Stimulated activated effector memory CD8-positive, alpha-beta T cell treated with anti-CD3 and anti-CD28 coated beads, Interleukin-12 subunit alpha, Interleukin-12 subunit beta, amount 100 ng/mL, for 72 hours (primary cell): ENCODE measurements around the gene KIAA1549.
"Not testable (repeated sequence)": the region's sequence is repeated elsewhere in the genome, so short reads cannot be mapped to it uniquely, and the experiment has no call there.

Source experiments
- ATAC-seq: fragments of 150-1000 bp; cut with Tn5 transposase; 2 replicates; pipeline ENCODE4 v1.10.0; 2021
- DNase-seq, 2 donors: peaks; one replicate each; pipeline ENCODE4 v3.0.0; 2021 to 2022; ENCODE audit warnings: low spot score in 2 of 2
- H3K27ac Mint-ChIP-seq: one replicate; pipeline ENCODE4 v1.8.0; 2022; ENCODE audit warnings: mild to moderate bottlenecking, mixed read lengths
- H3K36me3 Mint-ChIP-seq: one replicate; pipeline ENCODE4 v1.8.0; 2022; ENCODE audit warnings: mild to moderate bottlenecking, mixed read lengths
- H3K4me1 Mint-ChIP-seq: one replicate; pipeline ENCODE4 v1.8.0; 2022; ENCODE audit warnings: mixed read lengths
- H3K4me3 Mint-ChIP-seq: one replicate; pipeline ENCODE4 v1.8.0; 2022; ENCODE audit warnings: mild to moderate bottlenecking, mixed read lengths
- H3K9me3 Mint-ChIP-seq: one replicate; pipeline ENCODE4 v1.8.0; 2022; ENCODE audit warnings: mixed read lengths

The KIAA1549 gene

DNA sequence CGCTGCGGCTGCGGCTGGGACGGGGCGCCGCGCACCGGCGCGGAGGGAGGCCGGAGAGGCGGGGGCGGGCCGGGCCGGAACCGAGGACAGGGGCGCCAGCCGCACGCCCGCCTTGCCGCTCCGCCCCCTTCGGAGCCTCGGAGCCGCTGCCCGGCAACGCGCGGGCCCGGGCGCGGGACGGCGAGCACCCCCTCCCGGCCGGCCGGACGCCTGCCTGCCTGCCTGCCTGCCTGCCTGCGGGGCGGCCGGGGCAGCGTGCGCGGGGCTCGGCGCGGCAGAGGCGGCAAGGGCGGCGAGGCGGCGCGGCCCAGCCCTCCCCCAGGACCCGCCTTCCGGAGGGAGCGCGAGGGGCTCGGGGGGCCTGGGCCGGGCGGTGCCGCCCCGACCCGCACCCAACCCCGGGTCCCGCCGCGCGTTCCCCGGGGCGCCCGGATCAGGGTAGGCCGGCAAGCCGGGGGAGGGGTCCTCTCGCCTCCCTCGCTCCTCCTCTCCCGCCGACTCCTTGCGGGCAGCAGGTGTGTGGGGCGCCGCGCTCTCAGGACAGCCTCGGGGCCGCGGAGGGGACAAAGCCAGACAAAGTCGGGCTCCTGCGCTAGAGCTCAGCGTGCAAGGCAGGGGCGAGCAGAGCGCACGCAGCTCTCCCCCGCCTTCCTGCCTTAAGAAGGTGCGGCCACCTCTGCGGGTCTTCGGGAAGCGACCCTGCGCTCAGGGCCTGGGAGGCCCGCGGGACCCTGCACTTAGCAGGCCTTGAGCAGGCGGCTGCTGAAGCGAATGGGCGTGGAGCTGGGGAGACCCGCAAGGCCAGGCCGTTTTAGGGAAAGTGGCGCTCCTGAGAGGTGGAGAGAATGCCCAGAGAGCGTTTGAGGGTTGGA, at the start of gene KIAA1549:
TSS of gene KIAA1549 (minus strand) at position 58 of the 872 bp plus-strand sequence. CDS start 120 bp downstream, outside the sequence.
- Mint-ChIP-seq H3K36me3 (no peaks in the 10 kb centered on the region), H3K9me3 (no peaks in the 10 kb centered on the region), H3K4me1 (peaks cover 16% of the 10 kb centered on the region), H3K4me3 (peak within 1 kb of the TSS; percentile 82), H3K27ac (peak within 1 kb of the TSS; percentile 68)
- ATAC-seq (peak; percentile 88), DNase-seq (peak; percentile 33 to 67)

- Mint-ChIP-seq H3K36me3 (peaks cover 100% of the 10 kb centered on the region), H3K9me3 (no peaks in the 10 kb centered on the region), H3K4me3 (no peak overlapping the region), H3K4me1 (peaks cover 19% of the 10 kb centered on the region), H3K27ac (no peak overlapping the region)
- DNase-seq = no peak
- no peak for ATAC-seq
Measured at GRCh38 chr7:139029353-139029752, 48.2 kb upstream of the KIAA1549 start.

- Mint-ChIP-seq H3K27ac (no peak overlapping the region), H3K36me3 (peaks cover 98% of the 10 kb centered on the region), H3K9me3 (no peaks in the 10 kb centered on the region), H3K4me3 (no peak overlapping the region), H3K4me1 (peaks cover 12% of the 10 kb centered on the region)
- ATAC-seq = no peak
- no peak for DNase-seq
Measured at GRCh38 chr7:139026551-139026950, 45.4 kb upstream of the KIAA1549 start.

DNA sequence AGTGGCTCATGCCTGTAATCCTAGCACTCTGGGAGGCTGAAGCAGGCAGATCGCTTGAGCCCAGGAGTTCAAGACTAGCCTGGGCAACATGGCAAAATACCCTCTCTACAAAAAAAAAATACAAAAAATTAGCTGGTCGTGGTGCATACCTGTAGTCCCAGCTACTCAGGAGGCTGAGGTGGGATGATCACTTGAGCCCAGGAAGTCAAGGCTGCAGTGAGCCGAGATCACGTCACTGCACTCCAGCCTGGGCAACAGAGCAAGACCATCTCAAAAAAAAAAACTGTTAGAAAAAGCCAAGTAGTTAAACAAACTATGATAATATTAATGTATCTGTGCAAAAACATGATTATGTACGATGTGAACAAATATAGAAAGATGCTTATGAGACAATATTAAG, 44.7 kb upstream of the KIAA1549 start:
- not testable (repeated sequence) for H3K4me3 Mint-ChIP-seq, ATAC-seq, DNase-seq, H3K27ac Mint-ChIP-seq, H3K9me3 Mint-ChIP-seq
- peaks cover 98% of the 10 kb centered on the region for H3K36me3 Mint-ChIP-seq
- peaks cover 12% of the 10 kb centered on the region for H3K4me1 Mint-ChIP-seq

DNA sequence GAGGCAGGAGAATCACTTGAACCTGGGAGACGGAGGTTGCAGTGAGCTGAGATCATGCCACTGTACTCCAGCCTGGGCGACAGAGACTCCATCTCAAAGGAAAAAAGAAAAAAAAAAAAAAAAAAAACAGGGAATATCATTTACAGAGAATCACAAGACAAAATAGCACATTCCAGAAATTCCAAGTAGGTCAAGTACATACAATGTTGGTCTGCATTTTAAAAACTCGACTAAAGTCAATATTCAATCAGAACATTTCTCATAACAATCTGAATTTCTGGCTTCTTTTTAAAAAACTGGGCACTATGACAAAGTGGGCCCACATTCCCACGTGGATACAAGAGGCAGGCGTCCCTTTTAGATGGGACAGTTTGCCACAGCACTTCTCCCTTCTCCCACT, 41.9 kb upstream of the KIAA1549 start:
- DNase-seq (no peak), ATAC-seq (no peak)
- Mint-ChIP-seq H3K9me3 (no peaks in the 10 kb centered on the region), H3K4me3 (no peak overlapping the region), H3K4me1 (peaks cover 7% of the 10 kb centered on the region), H3K36me3 (peaks cover 79% of the 10 kb centered on the region), H3K27ac (no peak overlapping the region)

GRCh38 chr7:139022286-139022685, 41.1 kb upstream of the KIAA1549 start:
- DNase-seq (no peak), ATAC-seq (no peak)
- H3K4me3 Mint-ChIP-seq = no peak overlapping the region
- H3K9me3 Mint-ChIP-seq = no peaks in the 10 kb centered on the region
- peaks cover 71% of the 10 kb centered on the region for H3K36me3 Mint-ChIP-seq
- H3K27ac Mint-ChIP-seq = peak overlapping the region; percentile 6
- peaks cover 5% of the 10 kb centered on the region for H3K4me1 Mint-ChIP-seq

DNA sequence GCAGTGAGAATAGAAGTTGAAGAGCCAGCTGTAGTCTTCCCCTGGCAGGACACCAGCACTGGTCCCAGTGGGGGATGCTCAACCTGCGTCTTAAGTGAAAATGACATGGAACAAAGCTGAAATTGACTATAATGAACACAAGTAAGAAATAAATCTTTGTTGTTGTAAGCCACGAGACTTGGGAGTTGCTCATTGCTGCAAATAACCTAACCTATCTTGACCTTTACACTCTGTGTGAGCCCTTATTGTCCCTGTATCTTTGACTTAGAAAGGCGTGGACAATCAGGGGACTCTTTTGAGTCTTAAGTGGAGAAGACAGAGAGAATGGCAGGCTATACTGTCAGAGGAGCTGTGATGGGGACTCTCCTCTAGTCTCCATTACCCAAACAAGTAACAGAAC, 37.7 kb upstream of the KIAA1549 start:
- ATAC-seq (no peak), DNase-seq (no peak)
- Mint-ChIP-seq H3K4me1 (peaks cover 5% of the 10 kb centered on the region), H3K36me3 (peaks cover 39% of the 10 kb centered on the region), H3K9me3 (no peaks in the 10 kb centered on the region), H3K4me3 (no peak overlapping the region), H3K27ac (no peak overlapping the region)

DNA sequence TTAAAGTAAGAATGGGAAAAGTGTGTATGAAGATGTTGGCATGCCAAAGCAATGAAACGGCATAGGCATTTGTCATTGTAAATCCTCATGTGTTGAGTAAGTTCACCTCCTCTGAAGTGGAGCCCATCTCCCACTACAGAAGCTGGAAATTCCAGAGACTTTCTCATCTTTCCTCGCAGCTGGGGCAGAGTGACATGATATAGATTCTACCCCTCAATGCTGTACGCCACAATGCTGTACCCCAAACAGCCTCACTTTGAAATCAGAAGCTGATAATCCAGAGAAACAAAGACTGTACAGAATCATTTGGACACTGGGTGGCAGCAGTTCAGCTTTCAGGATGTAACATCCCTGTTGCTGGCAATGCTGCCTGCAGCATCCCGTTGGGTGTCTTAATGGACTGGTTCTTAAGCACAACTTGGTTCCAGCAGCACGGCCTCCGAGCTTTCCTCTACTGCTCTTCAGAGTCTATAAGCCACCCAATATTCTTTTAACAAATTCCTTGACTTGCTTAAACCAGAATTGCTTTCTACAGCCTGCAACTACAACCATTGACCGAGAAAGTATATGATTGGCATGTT, 35.8 kb upstream of the KIAA1549 start:
- peaks cover 20% of the 10 kb centered on the region for H3K36me3 Mint-ChIP-seq

DNA sequence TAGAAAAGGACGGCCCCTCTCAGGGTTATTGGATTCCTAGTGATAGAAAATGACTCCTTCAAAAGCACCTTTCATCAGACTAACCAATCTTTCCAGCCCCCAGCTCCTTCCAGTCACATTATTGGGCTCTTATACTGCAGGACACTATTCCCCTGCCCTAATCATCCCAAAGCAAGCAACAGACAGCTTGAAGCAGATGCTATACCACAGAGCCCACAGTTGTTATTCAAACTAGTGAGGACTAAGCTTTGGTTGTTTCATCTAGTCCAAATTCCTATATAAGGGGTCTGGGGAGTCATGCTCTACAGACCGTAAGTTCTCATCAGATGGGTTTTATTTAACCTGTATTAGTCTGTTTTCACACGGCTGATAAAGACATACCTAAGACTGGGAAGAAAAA, 30.2 kb upstream of the KIAA1549 start:
- DNase-seq (no peak), ATAC-seq (no peak)
- Mint-ChIP-seq H3K4me1 (no peaks in the 10 kb centered on the region), H3K4me3 (no peak overlapping the region), H3K9me3 (no peaks in the 10 kb centered on the region), H3K36me3 (no peaks in the 10 kb centered on the region), H3K27ac (no peak overlapping the region)

More for the DNA sequence above, 35.8 kb upstream of the KIAA1549 start:
- ATAC-seq = peak; percentile 94
- Mint-ChIP-seq H3K27ac (no peak overlapping the region), H3K4me1 (no peaks in the 10 kb centered on the region), H3K9me3 (no peaks in the 10 kb centered on the region), H3K4me3 (no peak overlapping the region)
- peak; percentile 30 to 64 for DNase-seq

- Mint-ChIP-seq H3K36me3 (no peaks in the 10 kb centered on the region), H3K4me1 (no peaks in the 10 kb centered on the region), H3K9me3 (peaks cover 2% of the 10 kb centered on the region), H3K4me3 (no peak overlapping the region), H3K27ac (no peak overlapping the region)
- no peak for ATAC-seq
- DNase-seq = no peak
Measured at GRCh38 chr7:139004321-139005090, 23.3 kb upstream of the KIAA1549 start.

- Mint-ChIP-seq H3K9me3 (peaks cover 2% of the 10 kb centered on the region), H3K4me3 (no peak overlapping the region), H3K4me1 (no peaks in the 10 kb centered on the region), H3K36me3 (no peaks in the 10 kb centered on the region), H3K27ac (no peak overlapping the region)
- no peak for DNase-seq
- no peak for ATAC-seq
Measured at GRCh38 chr7:138999414-138999813, 18.2 kb upstream of the KIAA1549 start.

DNA sequence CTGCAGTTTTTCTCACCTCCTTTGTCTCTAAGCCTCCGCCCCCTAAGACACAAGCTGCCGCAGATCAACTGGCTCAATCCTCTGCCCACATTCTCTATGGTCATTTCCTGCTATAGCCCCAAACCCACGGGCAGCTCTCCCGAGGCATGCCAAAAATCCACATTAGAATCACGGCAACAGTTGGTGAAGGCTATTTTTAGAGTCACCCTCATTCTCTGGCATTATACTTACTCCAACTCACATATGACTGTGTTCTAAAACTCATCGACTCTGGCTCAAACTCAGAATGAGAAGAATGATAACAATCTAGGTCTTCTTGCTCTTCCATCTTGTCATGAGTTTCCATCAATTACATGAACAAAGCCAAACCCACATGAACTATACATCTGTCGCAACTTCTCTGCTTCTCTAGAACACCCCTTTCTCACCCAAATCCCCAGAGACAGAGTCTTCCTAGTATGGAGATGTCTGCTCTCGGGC, 10.9 kb upstream of the KIAA1549 start:
- Mint-ChIP-seq H3K9me3 (no peaks in the 10 kb centered on the region), H3K4me3 (no peak overlapping the region), H3K36me3 (no peaks in the 10 kb centered on the region), H3K27ac (no peak overlapping the region), H3K4me1 (no peaks in the 10 kb centered on the region)
- DNase-seq (no peak), ATAC-seq (no peak)

DNA sequence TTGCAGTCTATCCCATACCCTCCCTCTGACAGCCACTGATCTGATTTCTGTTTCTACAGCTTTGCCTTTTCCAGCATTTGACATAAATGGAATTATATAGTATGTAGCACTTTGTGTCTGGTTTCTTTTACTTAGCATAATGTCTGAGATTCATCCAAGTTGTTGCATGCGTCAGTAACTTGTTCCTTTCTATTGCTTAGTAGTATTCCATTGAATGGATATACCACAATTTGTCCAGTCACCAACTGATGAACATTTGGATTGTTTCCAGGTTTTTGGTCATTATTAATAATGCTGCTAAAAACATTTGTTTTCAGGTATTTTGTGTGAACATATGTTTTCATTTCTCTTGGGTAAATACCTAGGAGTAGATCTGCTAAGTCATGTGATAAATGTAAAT, 6.5 kb upstream of the KIAA1549 start:
- no peaks in the 10 kb centered on the region for H3K9me3 Mint-ChIP-seq
- no peaks in the 10 kb centered on the region for H3K4me1 Mint-ChIP-seq
- no peak overlapping the region for H3K27ac Mint-ChIP-seq
- H3K36me3 Mint-ChIP-seq = no peaks in the 10 kb centered on the region
- H3K4me3 Mint-ChIP-seq = no peak overlapping the region
- DNase-seq (no peak), ATAC-seq (no peak)

DNA sequence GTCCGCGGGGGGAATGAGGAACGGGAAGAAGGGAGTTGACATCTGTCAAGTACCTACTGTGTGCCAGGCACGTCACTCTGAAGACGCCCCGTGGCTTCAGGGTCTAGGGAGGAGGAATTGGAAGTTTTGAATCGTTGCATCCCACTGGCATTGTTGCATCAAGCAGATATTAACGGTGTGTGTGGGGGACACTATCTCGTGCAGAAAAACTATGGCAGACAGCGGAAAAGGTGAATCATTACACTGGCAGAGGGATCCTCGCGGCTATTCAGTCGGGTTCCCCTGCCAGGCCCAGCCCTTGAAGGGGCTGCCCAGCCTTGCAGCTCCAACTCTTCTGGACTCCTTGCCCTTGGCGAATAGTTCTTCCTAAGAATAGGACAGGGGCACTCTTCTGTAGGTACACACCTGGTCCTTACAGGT, 1.0 kb upstream of the KIAA1549 start:
- no peak for DNase-seq
- Mint-ChIP-seq H3K36me3 (no peaks in the 10 kb centered on the region), H3K4me1 (peaks cover 16% of the 10 kb centered on the region), H3K27ac (no peak overlapping the region), H3K4me3 (peak overlapping the region; percentile 56), H3K9me3 (no peaks in the 10 kb centered on the region)
- no peak for ATAC-seq

- Mint-ChIP-seq H3K4me1 (peaks cover 16% of the 10 kb centered on the region), H3K9me3 (no peaks in the 10 kb centered on the region), H3K4me3 (peak overlapping the region; percentile 82), H3K36me3 (no peaks in the 10 kb centered on the region), H3K27ac (peak overlapping the region; percentile 68)
- ATAC-seq (peak; percentile 52), DNase-seq (peak in 1 of 2 donors; percentile 55)
Measured at GRCh38 chr7:138980563-138981291, 462 bp downstream of the KIAA1549 start.
